Neuronal stem cell (in vitro differentiated cells): ENCODE data around the gene EPB41L2.

Experiments
- DNase-seq: peaks from one replicate; pipeline ENCODE4 v3.0.0-alpha.2; 2013; ENCODE audit warnings: low spot score
- H2AFZ ChIP-seq: one replicate; pipeline ENCODE4 v1.6.1; 2013; ENCODE audit warnings: mild to moderate bottlenecking, low read length, inconsistent platforms
- H2AK5ac ChIP-seq: 2 replicates; pipeline ENCODE4 v1.6.1; 2013; ENCODE audit warnings: low read depth, mild to moderate bottlenecking, inconsistent platforms, low read length, moderate library complexity, mixed read lengths
- H2BK120ac ChIP-seq: 2 replicates; pipeline ENCODE4 v1.6.1; 2013; ENCODE audit warnings: low read depth, mild to moderate bottlenecking, inconsistent platforms, low read length, moderate library complexity, mixed read lengths
- H2BK12ac ChIP-seq: one replicate; pipeline ENCODE4 v1.6.1; 2013; ENCODE audit warnings: low read length, inconsistent platforms
- H2BK15ac ChIP-seq: 2 replicates; pipeline ENCODE4 v1.6.1; 2013; ENCODE audit warnings: mild to moderate bottlenecking, low read length, inconsistent platforms, mixed read lengths
- H2BK5ac ChIP-seq: one replicate; pipeline ENCODE4 v1.6.1; 2013; ENCODE audit warnings: inconsistent platforms, mild to moderate bottlenecking, low read length, moderate library complexity
- H3K14ac ChIP-seq: one replicate; pipeline ENCODE4 v1.6.1; 2013; ENCODE audit warnings: low read length, inconsistent platforms
- H3K18ac ChIP-seq: 2 replicates; pipeline ENCODE4 v1.6.1; 2013; ENCODE audit warnings: low read length, inconsistent platforms
- H3K23ac ChIP-seq: 2 replicates; pipeline ENCODE4 v1.6.1; 2013; ENCODE audit warnings: low read depth, mild to moderate bottlenecking, mixed read lengths, low read length, inconsistent platforms; ENCODE audit not compliant: poor library complexity
- H3K27ac ChIP-seq: replicated peaks from 3 replicates; pipeline ENCODE4 v1.5.1; 2013; ENCODE audit warnings: low read length, inconsistent platforms
- H3K27me3 ChIP-seq, 3 experiments: 2 replicates each; pipeline ENCODE4 v1.6.1; 2013; ENCODE audit warnings: low read length in 3 of 3, mild to moderate bottlenecking in 2 of 3, inconsistent platforms in 1 of 3, low read depth in 1 of 3, mixed read lengths in 1 of 3, moderate library complexity in 1 of 3; ENCODE audit not compliant: control insufficient read depth in 3 of 3, insufficient read depth in 3 of 3
- H3K36me3 ChIP-seq, 2 donors: replicated peaks in 1 of 2; 2 replicates each; pipeline ENCODE4 v1.6.1; 2013; ENCODE audit warnings: low read length in 2 of 2; ENCODE audit not compliant: control insufficient read depth in 2 of 2, insufficient read depth in 2 of 2
- H3K4ac ChIP-seq: 2 replicates; pipeline ENCODE4 v1.6.1; 2013; ENCODE audit warnings: inconsistent platforms, mild to moderate bottlenecking, low read length, moderate library complexity
- H3K4me1 ChIP-seq, 2 donors: 1 replicate in 1 of 2; 2 replicates in 1 of 2; pipeline ENCODE4 v1.6.1; 2013; ENCODE audit warnings: low read length in 2 of 2, low read depth in 1 of 2; ENCODE audit not compliant: control insufficient read depth in 2 of 2, insufficient read depth in 1 of 2
- H3K4me2 ChIP-seq: one replicate; pipeline ENCODE4 v1.6.1; 2013; ENCODE audit warnings: mild to moderate bottlenecking, low read length, inconsistent platforms; ENCODE audit not compliant: insufficient read depth, poor library complexity, severe bottlenecking
- H3K4me3 ChIP-seq, 2 donors: 2 replicates each; pipeline ENCODE4 v1.5.1; 2013; ENCODE audit warnings: low read length in 2 of 2, mild to moderate bottlenecking in 2 of 2, inconsistent platforms in 1 of 2, moderate library complexity in 1 of 2
- H3K79me1 ChIP-seq: one replicate; pipeline ENCODE4 v1.6.1; 2013; ENCODE audit warnings: low read depth, mild to moderate bottlenecking, inconsistent platforms, low read length, moderate library complexity
- H3K9ac ChIP-seq: one replicate; pipeline ENCODE4 v1.6.1; 2013; ENCODE audit warnings: mild to moderate bottlenecking, low read depth, low read length, inconsistent platforms; ENCODE audit not compliant: poor library complexity
- H3K9me3 ChIP-seq, 2 donors: replicated peaks in 1 of 2; 2 replicates each; pipeline versions ENCODE3 to v1.6.1; 2013; ENCODE audit warnings: low read length in 2 of 2, mild to moderate bottlenecking in 2 of 2, inconsistent platforms in 1 of 2, low read depth in 1 of 2, mixed read lengths in 1 of 2, moderate library complexity in 1 of 2; ENCODE audit not compliant: control insufficient read depth in 2 of 2, insufficient read depth in 1 of 2
- H4K8ac ChIP-seq: one replicate; pipeline ENCODE4 v1.6.1; 2013; ENCODE audit warnings: low read depth, mild to moderate bottlenecking, inconsistent platforms, low read length, moderate library complexity
- H4K91ac ChIP-seq: one replicate; pipeline ENCODE4 v1.6.1; 2013; ENCODE audit warnings: low read length, low read depth, mild to moderate bottlenecking, inconsistent platforms; ENCODE audit not compliant: poor library complexity
- WGBS, 2 donors: extraction: QIAGEN DNeasy Blood & Tissue Kit; methylation state at CpG; one replicate each; pipeline ENCODE4 v1.1.7; 2013; ENCODE audit warnings: missing lambda C conversion rate in 2 of 2, mixed read lengths in 1 of 2; ENCODE audit not compliant: insufficient read length in 2 of 2, insufficient replicate concordance in 1 of 2; ENCODE audit errors: extremely low coverage in 2 of 2; 5-methylcytosine and 5-hydroxymethylcytosine counted together

The EPB41L2 gene

GRCh38 chr6:131000544-131000943 lies 62.5 kb downstream of the EPB41L2 start:
- H3K36me3 ChIP-seq, result no peaks in the 10 kb centered on the region
- peaks cover 15 to 21% of the 10 kb centered on the region in 2 donors for H3K4me1 ChIP-seq
- H4K8ac ChIP-seq, result no peak overlapping the region
- H3K23ac ChIP-seq, result no peak overlapping the region
- H3K4me2 ChIP-seq, result no peak overlapping the region
- no peaks in the 10 kb centered on the region for H3K27me3 ChIP-seq
- H2AFZ ChIP-seq, result no peak overlapping the region
- no peak overlapping the region for H2BK120ac ChIP-seq
- H4K91ac ChIP-seq, result no peak overlapping the region
- no peak overlapping the region for H3K18ac ChIP-seq
- H3K79me1 ChIP-seq, result no peaks in the 10 kb centered on the region
- no peak overlapping the region for H3K27ac ChIP-seq
- H3K4me3 ChIP-seq, result no peak overlapping the region
- H3K9ac ChIP-seq, result no peak overlapping the region
- no peak overlapping the region for H2BK12ac ChIP-seq
- DNase-seq, result no peak
- no peak overlapping the region for H3K4ac ChIP-seq
- H3K14ac ChIP-seq, result no peak overlapping the region
- WGBS, 2 donors, result no CpG with 5 or more reads among the region's 6 CpGs
- H2BK5ac ChIP-seq, result no peak overlapping the region
- no peak overlapping the region for H2AK5ac ChIP-seq
- no peaks in the 10 kb centered on the region for H3K9me3 ChIP-seq
- H2BK15ac ChIP-seq, result no peak overlapping the region

- Histone ChIP-seq H3K4ac (no peak overlapping the region), H3K27me3 (no peaks in the 10 kb centered on the region), H3K9me3 (no peaks in the 10 kb centered on the region), H2BK12ac (no peak overlapping the region), H4K91ac (no peak overlapping the region), H3K79me1 (no peaks in the 10 kb centered on the region), H3K14ac (no peak overlapping the region), H2AK5ac (no peak overlapping the region), H3K27ac (no peak overlapping the region), H2BK5ac (no peak overlapping the region), H3K18ac (no peak overlapping the region), H3K4me3 (peak overlapping the region in 1 of 2 donors; percentile 7), H3K23ac (no peak overlapping the region), H4K8ac (no peak overlapping the region), H2AFZ (peak overlapping the region; percentile 37), H3K9ac (no peak overlapping the region), H3K36me3 (no peaks in the 10 kb centered on the region), H2BK120ac (no peak overlapping the region), H3K4me1 (peaks cover 11% of the 10 kb centered on the region in 2 donors), H2BK15ac (no peak overlapping the region), H3K4me2 (peak overlapping the region; percentile 22)
- no CpG with 5 or more reads among the region's 6 CpGs for WGBS, 2 donors
- peak; percentile 17 for DNase-seq
These were observed 65.8 kb downstream of the EPB41L2 start for GRCh38 chr6:130997061-130997753.

GRCh38 chr6:130996635-130997034 lies 66.4 kb downstream of the EPB41L2 start:
- Histone ChIP-seq H2BK12ac (no peak overlapping the region), H3K9ac (no peak overlapping the region), H3K4me3 (no peak overlapping the region), H2BK120ac (no peak overlapping the region), H2BK5ac (no peak overlapping the region), H2AK5ac (no peak overlapping the region), H3K18ac (no peak overlapping the region), H3K23ac (no peak overlapping the region), H3K14ac (no peak overlapping the region), H2AFZ (no peak overlapping the region), H3K9me3 (no peaks in the 10 kb centered on the region), H3K4me1 (peaks cover 9 to 11% of the 10 kb centered on the region in 2 donors), H4K8ac (no peak overlapping the region), H3K4ac (no peak overlapping the region), H3K36me3 (no peaks in the 10 kb centered on the region), H3K4me2 (no peak overlapping the region), H4K91ac (no peak overlapping the region), H2BK15ac (no peak overlapping the region), H3K27ac (no peak overlapping the region), H3K79me1 (no peaks in the 10 kb centered on the region), H3K27me3 (no peaks in the 10 kb centered on the region)
- no CpG with 5 or more reads among the region's 1 CpG for WGBS, 2 donors
- DNase-seq, result no peak

GRCh38 chr6:130995783-130996447 lies 67.1 kb downstream of the EPB41L2 start:
- Histone ChIP-seq H3K18ac (no peak overlapping the region), H2BK15ac (no peak overlapping the region), H3K27me3 (no peaks in the 10 kb centered on the region), H2BK5ac (no peak overlapping the region), H3K79me1 (no peaks in the 10 kb centered on the region), H4K8ac (no peak overlapping the region), H3K9me3 (peaks cover 0 to 3% of the 10 kb centered on the region in 2 donors), H3K4ac (no peak overlapping the region), H3K14ac (no peak overlapping the region), H3K27ac (no peak overlapping the region), H3K36me3 (no peaks in the 10 kb centered on the region), H3K4me2 (no peak overlapping the region), H2BK120ac (no peak overlapping the region), H2AK5ac (no peak overlapping the region), H2AFZ (no peak overlapping the region), H3K9ac (no peak overlapping the region), H2BK12ac (no peak overlapping the region), H3K4me3 (no peak overlapping the region), H3K23ac (no peak overlapping the region), H4K91ac (no peak overlapping the region), H3K4me1 (peaks cover 7 to 11% of the 10 kb centered on the region in 2 donors)
- no peak for DNase-seq
- WGBS, 2 donors, result no CpG with 5 or more reads among the region's 2 CpGs
